Measurements from ENCODE around the gene NSRP1. TPM values are rescaled to one million over a fixed set of nuclear protein-coding genes. Genes with fewer than 3 reads are reported as not detected.

The NSRP1 gene
- polyA plus RNA-seq, 1 donor (not counting 4 experiments of a cell fraction or from before 2014, with no cell fraction given): 12.7 TPM

DNA sequence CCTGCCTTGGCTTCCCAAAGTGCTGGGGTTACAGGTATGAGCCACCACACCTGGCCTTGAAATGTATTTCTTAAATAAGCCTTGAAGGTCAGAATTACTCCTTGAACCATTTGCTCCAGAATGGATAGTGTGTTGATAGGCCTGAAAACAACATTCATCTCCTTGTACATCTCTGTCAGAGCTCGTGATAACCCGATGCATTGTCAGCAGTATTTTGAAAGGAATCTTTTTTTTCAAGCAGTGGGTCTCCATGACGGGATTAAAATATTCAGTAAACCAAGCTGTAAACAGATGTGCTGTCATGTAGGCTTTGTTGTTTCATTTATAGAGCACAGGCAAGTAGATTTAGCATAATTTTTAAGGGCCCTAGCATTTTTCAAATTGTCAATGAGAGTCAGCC lies 16.6 kb downstream of the NSRP1 start:
- H4K20me1 ChIP-seq (ENCODE audit: control insufficient read depth, extremely low read depth, insufficient read depth, low read length): no peaks in the 10 kb centered on the region
- no peaks in the 10 kb centered on the region for H3K4me1 ChIP-seq (ENCODE audit: control insufficient read depth, extremely low read depth, insufficient read depth, low read length)
- no peak overlapping the region for H3K9ac ChIP-seq (ENCODE audit: control insufficient read depth, extremely low read depth, insufficient read depth, low read length)
- H3K27me3 ChIP-seq (ENCODE audit: control insufficient read depth, extremely low read depth, insufficient read depth, low read length): no peaks in the 10 kb centered on the region
- H3K79me2 ChIP-seq (ENCODE audit: control insufficient read depth, insufficient read depth, low read length): peaks cover 56% of the 10 kb centered on the region
- FAIRE-seq: no peak
- no peak for TF ChIP-seq EZH2 (IDR thresholded peaks at IDR 0.05; ENCODE audit: low read length)
- TF ChIP-seq, protein P1, sequence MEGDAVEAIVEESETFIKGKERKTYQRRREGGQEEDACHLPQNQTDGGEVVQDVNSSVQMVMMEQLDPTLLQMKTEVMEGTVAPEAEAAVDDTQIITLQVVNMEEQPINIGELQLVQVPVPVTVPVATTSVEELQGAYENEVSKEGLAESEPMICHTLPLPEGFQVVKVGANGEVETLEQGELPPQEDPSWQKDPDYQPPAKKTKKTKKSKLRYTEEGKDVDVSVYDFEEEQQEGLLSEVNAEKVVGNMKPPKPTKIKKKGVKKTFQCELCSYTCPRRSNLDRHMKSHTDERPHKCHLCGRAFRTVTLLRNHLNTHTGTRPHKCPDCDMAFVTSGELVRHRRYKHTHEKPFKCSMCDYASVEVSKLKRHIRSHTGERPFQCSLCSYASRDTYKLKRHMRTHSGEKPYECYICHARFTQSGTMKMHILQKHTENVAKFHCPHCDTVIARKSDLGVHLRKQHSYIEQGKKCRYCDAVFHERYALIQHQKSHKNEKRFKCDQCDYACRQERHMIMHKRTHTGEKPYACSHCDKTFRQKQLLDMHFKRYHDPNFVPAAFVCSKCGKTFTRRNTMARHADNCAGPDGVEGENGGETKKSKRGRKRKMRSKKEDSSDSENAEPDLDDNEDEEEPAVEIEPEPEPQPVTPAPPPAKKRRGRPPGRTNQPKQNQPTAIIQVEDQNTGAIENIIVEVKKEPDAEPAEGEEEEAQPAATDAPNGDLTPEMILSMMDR (optimal IDR thresholded peaks at IDR 0.05 in 1 of 3, IDR thresholded peaks at IDR 0.05 in 1 of 3, conservative IDR thresholded peaks at IDR 0.05 in 1 of 3; ENCODE audit: extremely low read depth in 1 of 3, insufficient read depth in 2 of 3, low read length in 3 of 3): no peak
- H3K27ac ChIP-seq (ENCODE audit: control insufficient read depth, insufficient read depth, low read length): no peak overlapping the region
- H3K4me3 ChIP-seq (ENCODE audit: control insufficient read depth in 2 of 3, extremely low read depth in 1 of 3, insufficient read depth in 2 of 3, low read depth in 1 of 3, low read length in 3 of 3): no peak overlapping the region
- H3K4me2 ChIP-seq (ENCODE audit: control insufficient read depth, extremely low read depth, insufficient read depth, low read depth, low read length): no peak overlapping the region
- no peaks in the 10 kb centered on the region for H3K9me3 ChIP-seq (ENCODE audit: control insufficient read depth, low read depth, low read length)
- no peaks in the 10 kb centered on the region for H3K9me1 ChIP-seq (ENCODE audit: control insufficient read depth, extremely low read depth, insufficient read depth, low read length)
- no peak for DNase-seq (ENCODE audit: low read depth, low spot score)
- H2AFZ ChIP-seq (ENCODE audit: control insufficient read depth, low read length): no peak overlapping the region
- dilution Hi-C loops (cut with MboI; ENCODE audit: extremely low pct_ligation_motif_present, low sequenced_read_pairs): no loop called here
- H3K36me3 ChIP-seq (ENCODE audit: control insufficient read depth in 2 of 2, extremely low read depth in 1 of 2, insufficient read depth in 2 of 2, low read length in 2 of 2): peaks cover 2 to 18% of the 10 kb centered on the region in 2 experiments

DNA sequence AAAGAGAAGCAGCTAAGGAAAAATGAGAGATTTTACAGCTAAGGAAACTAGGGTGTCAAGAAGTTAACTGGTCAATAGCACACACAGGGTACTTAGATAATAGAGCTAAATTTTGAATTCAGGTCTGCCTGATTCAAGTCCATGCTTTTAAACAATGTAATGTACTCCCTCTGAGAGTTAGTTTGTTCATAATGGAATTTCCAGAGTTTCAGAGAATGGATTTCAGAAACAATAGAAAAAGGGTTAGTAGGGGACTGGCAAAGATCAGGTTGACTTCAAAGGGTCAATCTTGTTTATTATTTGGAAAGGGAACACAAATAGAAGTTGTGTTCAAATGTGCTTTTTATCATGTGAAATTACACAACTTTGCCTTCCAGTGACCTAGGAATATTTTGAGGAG lies 17.9 kb downstream of the NSRP1 start:
- no peak overlapping the region for H3K4me3 ChIP-seq (ENCODE audit: control insufficient read depth in 2 of 3, extremely low read depth in 1 of 3, insufficient read depth in 2 of 3, low read depth in 1 of 3, low read length in 3 of 3)
- no peak for TF ChIP-seq EZH2 (IDR thresholded peaks at IDR 0.05; ENCODE audit: low read length)
- TF ChIP-seq, protein P1 (optimal IDR thresholded peaks at IDR 0.05 in 1 of 3, IDR thresholded peaks at IDR 0.05 in 1 of 3, conservative IDR thresholded peaks at IDR 0.05 in 1 of 3; ENCODE audit: extremely low read depth in 1 of 3, insufficient read depth in 2 of 3, low read length in 3 of 3): no peak
- FAIRE-seq (no peak), DNase-seq (ENCODE audit: low read depth, low spot score) (no peak)
- H3K36me3 ChIP-seq (ENCODE audit: control insufficient read depth in 2 of 2, extremely low read depth in 1 of 2, insufficient read depth in 2 of 2, low read length in 2 of 2): peaks cover 3 to 18% of the 10 kb centered on the region in 2 experiments
- no peaks in the 10 kb centered on the region for H3K27me3 ChIP-seq (ENCODE audit: control insufficient read depth, extremely low read depth, insufficient read depth, low read length)
- H3K4me2 ChIP-seq (ENCODE audit: control insufficient read depth, extremely low read depth, insufficient read depth, low read depth, low read length): no peak overlapping the region
- H3K27ac ChIP-seq (ENCODE audit: control insufficient read depth, insufficient read depth, low read length): no peak overlapping the region
- no peaks in the 10 kb centered on the region for H3K9me1 ChIP-seq (ENCODE audit: control insufficient read depth, extremely low read depth, insufficient read depth, low read length)
- peaks cover 63% of the 10 kb centered on the region for H3K79me2 ChIP-seq (ENCODE audit: control insufficient read depth, insufficient read depth, low read length)
- no peak overlapping the region for H3K9ac ChIP-seq (ENCODE audit: control insufficient read depth, extremely low read depth, insufficient read depth, low read length)
- H4K20me1 ChIP-seq (ENCODE audit: control insufficient read depth, extremely low read depth, insufficient read depth, low read length): no peaks in the 10 kb centered on the region
- H3K9me3 ChIP-seq (ENCODE audit: control insufficient read depth, low read depth, low read length): no peaks in the 10 kb centered on the region
- no peak overlapping the region for H2AFZ ChIP-seq (ENCODE audit: control insufficient read depth, low read length)
- no peaks in the 10 kb centered on the region for H3K4me1 ChIP-seq (ENCODE audit: control insufficient read depth, extremely low read depth, insufficient read depth, low read length)
- dilution Hi-C loops (cut with MboI; ENCODE audit: extremely low pct_ligation_motif_present, low sequenced_read_pairs): no loop called here

Data from keratinocyte (primary cell).